Lung (tissue), 12 donors: ENCODE measurements around the gene PHACTR1. TPM values are rescaled to one million over a fixed set of nuclear protein-coding genes. Genes with fewer than 3 reads are reported as not detected.

Source experiments
- ATAC-seq: fragments of 200-7000 bp; cut with Tn5 transposase; one replicate; pipeline ENCODE4 v1.9.1; 2020; ENCODE audit warnings: moderate number of reproducible peaks; ENCODE audit not compliant: insufficient read depth, low FRiP score
- DNase-seq, 3 donors: peaks; one replicate each; pipeline ENCODE4 v3.0.0-alpha.2; 2013 to 2017
- H3K27ac ChIP-seq, 2 donors: one replicate each; pipeline ENCODE4 v1.5.1; 2013; ENCODE audit warnings: mild to moderate bottlenecking in 2 of 2, moderate library complexity in 2 of 2, control low read depth in 1 of 2, inconsistent platforms in 1 of 2, low read depth in 1 of 2, low read length in 1 of 2
- H3K27me3 ChIP-seq, 3 donors: one replicate each; pipeline ENCODE4 v1.5.1; 2013; ENCODE audit warnings: low read length in 2 of 3; ENCODE audit not compliant: control insufficient read depth in 3 of 3, insufficient read depth in 3 of 3
- H3K36me3 ChIP-seq, 4 donors: one replicate each; pipeline ENCODE4 v1.5.1; 2013; ENCODE audit warnings: low read length in 4 of 4, mild to moderate bottlenecking in 1 of 4, moderate library complexity in 1 of 4; ENCODE audit not compliant: control insufficient read depth in 4 of 4, insufficient read depth in 4 of 4
- H3K4me1 ChIP-seq, 5 donors: one replicate each; pipeline ENCODE4 v1.5.1; 2013; ENCODE audit warnings: low read length in 5 of 5, mild to moderate bottlenecking in 2 of 5, moderate library complexity in 1 of 5; ENCODE audit not compliant: control insufficient read depth in 5 of 5, insufficient read depth in 5 of 5
- H3K4me3 ChIP-seq: one replicate; pipeline ENCODE4 v1.5.1; 2013; ENCODE audit warnings: mild to moderate bottlenecking, control low read depth, moderate library complexity
- H3K9ac ChIP-seq, 2 donors: one replicate each; pipeline ENCODE4 v1.5.1; 2013; ENCODE audit warnings: low read length in 2 of 2, control low read depth in 1 of 2; ENCODE audit not compliant: insufficient read depth in 1 of 2
- H3K9me3 ChIP-seq, 4 donors: one replicate each; pipeline ENCODE4 v1.5.1; 2013; ENCODE audit warnings: low read length in 3 of 4, mild to moderate bottlenecking in 1 of 4, moderate library complexity in 1 of 4; ENCODE audit not compliant: control insufficient read depth in 4 of 4, insufficient read depth in 3 of 4
- WGBS, 2 donors: extraction: QIAGEN DNeasy Blood & Tissue Kit; methylation state at CpG; one replicate each; pipeline ENCODE4 v1.1.7; 2013; 5-methylcytosine and 5-hydroxymethylcytosine counted together
- polyA plus RNA-seq, 2 donors: library from polyadenylated mRNA; stranded (reverse); fragments of 200-250 nt; gene quantifications; one replicate each; pipeline ENCODE4 v1.2.1, GENCODE V29; 2013
- total RNA-seq, 2 donors: library from RNA; depleted of rRNA in 1 of 2; stranded (reverse); fragments of >200 nt in 1 of 2; gene quantifications; one replicate each; pipeline ENCODE4 v1.2.1, GENCODE V29; 2014 to 2021
- TF ChIP-seq, protein P1 (sequence below): IDR thresholded peaks from 2 replicates; pipeline ENCODE4 v1.5.1; 2012; ENCODE audit warnings: mild to moderate bottlenecking; ENCODE audit errors: control extremely low read depth, extremely low read depth
- donor health status: control.
- donor health status: control.
- donor health status: Bipolar disorder and iron deficiency.
- donor health status: healthy.
- donor health status: DM: yes; HTN: yes; CAD: no.

PHACTR1 gene
- total and polyA plus RNA-seq, 4 donors, result 16.3 to 58.8 (median 41.9) TPM

GRCh38 chr6:13298446-13298845 is 581.9 kb downstream of the PHACTR1 start:
- WGBS, 2 donors, result 89 to 90% methylated on average over 3 of the region's 3 CpGs
- peaks cover 7 to 44% (median 37%) of the 10 kb centered on the region in 4 donors for H3K36me3 ChIP-seq
- H3K4me1 ChIP-seq, result peaks cover 0 to 11% (median 9%) of the 10 kb centered on the region in 5 donors
- no peak overlapping the region for H3K9ac ChIP-seq
- TF ChIP-seq, protein P1, sequence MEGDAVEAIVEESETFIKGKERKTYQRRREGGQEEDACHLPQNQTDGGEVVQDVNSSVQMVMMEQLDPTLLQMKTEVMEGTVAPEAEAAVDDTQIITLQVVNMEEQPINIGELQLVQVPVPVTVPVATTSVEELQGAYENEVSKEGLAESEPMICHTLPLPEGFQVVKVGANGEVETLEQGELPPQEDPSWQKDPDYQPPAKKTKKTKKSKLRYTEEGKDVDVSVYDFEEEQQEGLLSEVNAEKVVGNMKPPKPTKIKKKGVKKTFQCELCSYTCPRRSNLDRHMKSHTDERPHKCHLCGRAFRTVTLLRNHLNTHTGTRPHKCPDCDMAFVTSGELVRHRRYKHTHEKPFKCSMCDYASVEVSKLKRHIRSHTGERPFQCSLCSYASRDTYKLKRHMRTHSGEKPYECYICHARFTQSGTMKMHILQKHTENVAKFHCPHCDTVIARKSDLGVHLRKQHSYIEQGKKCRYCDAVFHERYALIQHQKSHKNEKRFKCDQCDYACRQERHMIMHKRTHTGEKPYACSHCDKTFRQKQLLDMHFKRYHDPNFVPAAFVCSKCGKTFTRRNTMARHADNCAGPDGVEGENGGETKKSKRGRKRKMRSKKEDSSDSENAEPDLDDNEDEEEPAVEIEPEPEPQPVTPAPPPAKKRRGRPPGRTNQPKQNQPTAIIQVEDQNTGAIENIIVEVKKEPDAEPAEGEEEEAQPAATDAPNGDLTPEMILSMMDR, result no peak
- no peaks in the 10 kb centered on the region for H3K27me3 ChIP-seq
- DNase-seq (no peak), ATAC-seq (no peak)
- H3K4me3 ChIP-seq, result no peak overlapping the region
- peaks cover 0 to 2% (median 0%) of the 10 kb centered on the region in 4 donors for H3K9me3 ChIP-seq
- no peak overlapping the region for H3K27ac ChIP-seq

DNA sequence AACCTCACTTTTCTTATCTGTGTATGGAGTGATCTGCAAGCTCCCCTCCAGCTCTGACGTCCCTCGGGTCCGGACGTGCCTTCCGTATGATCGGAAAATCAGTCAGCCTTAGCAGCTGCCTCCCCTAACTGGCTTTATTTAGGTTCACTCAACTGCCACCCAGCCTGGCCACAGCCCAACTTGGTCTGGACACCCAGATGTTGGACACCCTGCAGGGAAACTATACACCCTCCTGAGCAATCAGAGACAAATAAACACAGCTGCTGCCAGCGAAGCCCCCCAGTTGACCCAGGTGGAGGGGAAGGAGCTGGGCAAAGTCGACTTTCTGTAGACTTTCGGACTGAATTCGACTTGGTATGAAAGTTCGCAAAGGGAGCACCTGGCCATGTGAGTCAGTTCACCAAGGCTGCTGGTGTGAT is 582.8 kb downstream of the PHACTR1 start:
- 95 to 98% methylated on average over 11 of the region's 11 CpGs for WGBS, 2 donors
- TF ChIP-seq, protein P1, result no peak

DNA sequence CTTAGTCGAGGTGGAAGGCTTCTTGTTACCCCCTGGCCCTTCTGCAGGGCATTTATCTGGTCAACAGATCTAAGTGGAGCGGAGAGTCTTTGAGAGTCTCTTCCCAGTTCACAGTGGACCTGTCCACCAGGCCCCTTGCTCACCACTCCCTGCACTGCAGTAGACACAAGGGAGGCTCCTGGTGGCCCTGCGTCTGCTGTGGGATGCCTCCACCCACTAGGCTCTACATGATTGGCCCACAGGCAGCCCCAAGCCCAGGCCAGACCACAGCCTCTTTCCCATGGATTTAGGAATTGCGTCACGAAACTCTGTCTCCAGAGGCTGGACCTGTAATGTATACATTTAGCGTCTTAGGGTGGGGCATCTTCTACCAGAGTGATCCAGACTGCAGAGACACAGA is 583.4 kb downstream of the PHACTR1 start:
- Histone ChIP-seq H3K9me3 (peaks cover 0 to 2% (median 0%) of the 10 kb centered on the region in 4 donors), H3K27me3 (no peaks in the 10 kb centered on the region), H3K36me3 (peaks cover 0 to 34% (median 27%) of the 10 kb centered on the region in 4 donors), H3K27ac (no peak overlapping the region), H3K4me3 (no peak overlapping the region), H3K9ac (no peak overlapping the region), H3K4me1 (peaks cover 0 to 20% (median 15%) of the 10 kb centered on the region in 5 donors)
- no peak for ATAC-seq
- TF ChIP-seq, protein P1, result no peak
- DNase-seq, result no peak
- 80 to 96% methylated on average over 6 of the region's 6 CpGs for WGBS, 2 donors

More for the DNA sequence above, 582.8 kb downstream of the PHACTR1 start:
- Histone ChIP-seq H3K36me3 (peaks cover 0 to 36% (median 32%) of the 10 kb centered on the region in 4 donors), H3K9me3 (peaks cover 0 to 2% (median 0%) of the 10 kb centered on the region in 4 donors), H3K27me3 (no peaks in the 10 kb centered on the region), H3K4me1 (peaks cover 0 to 19% (median 14%) of the 10 kb centered on the region in 5 donors), H3K4me3 (no peak overlapping the region), H3K9ac (no peak overlapping the region), H3K27ac (no peak overlapping the region)
- no peak for DNase-seq
- ATAC-seq, result no peak
